KMS-11 (cell line): Measurements from ENCODE around the gene FOLR2.

Experiments
- H2AFZ ChIP-seq: fragments of 200-600 bp; sonication (generic); 2 replicates; pipeline ENCODE4 v1.6.1; 2016; ENCODE audit warnings: antibody characterized with exemption, mixed run types, low read depth
- H3K27ac ChIP-seq: fragments of 200-600 bp; sonication (generic); 2 replicates; pipeline ENCODE4 v1.6.1; 2016; ENCODE audit warnings: mild to moderate bottlenecking, mixed run types
- H3K27me3 ChIP-seq: fragments of 200-600 bp; sonication (generic); 2 replicates; pipeline ENCODE4 v1.6.1; 2017; ENCODE audit warnings: mild to moderate bottlenecking, low read depth, mixed run types, moderate library complexity; ENCODE audit not compliant: insufficient read depth
- H3K36me3 ChIP-seq: fragments of 200-600 bp; sonication (generic); 2 replicates; pipeline ENCODE4 v1.6.1; 2017; ENCODE audit warnings: mild to moderate bottlenecking, mixed run types; ENCODE audit not compliant: insufficient read depth
- H3K4me1 ChIP-seq: fragments of 200-600 bp; sonication (generic); 2 replicates; pipeline ENCODE4 v1.6.1; 2016; ENCODE audit warnings: mild to moderate bottlenecking, low read depth, mixed run types; ENCODE audit not compliant: poor library complexity, severe bottlenecking
- H3K4me2 ChIP-seq: fragments of 200-600 bp; sonication (generic); 2 replicates; pipeline ENCODE4 v1.7.0; 2016; ENCODE audit warnings: mild to moderate bottlenecking, mixed run types
- H3K4me3 ChIP-seq: fragments of 200-600 bp; sonication (generic); IDR thresholded peaks from 2 replicates; pipeline ENCODE4 v1.6.1; 2017; ENCODE audit warnings: low read depth, low read length, mixed read lengths; ENCODE audit not compliant: insufficient read depth
- H3K79me2 ChIP-seq: fragments of 200-600 bp; sonication (generic); 2 replicates; pipeline ENCODE4 v1.6.1; 2016; ENCODE audit warnings: low read depth, mixed run types; ENCODE audit not compliant: insufficient read depth
- H3K9ac ChIP-seq: fragments of 200-600 bp; sonication (generic); 2 replicates; pipeline ENCODE4 v1.6.1; 2016; ENCODE audit warnings: mild to moderate bottlenecking, mixed run types
- H4K20me1 ChIP-seq: fragments of 200-600 bp; sonication (generic); 2 replicates; pipeline ENCODE4 v1.6.1; 2016; ENCODE audit warnings: mild to moderate bottlenecking, mixed run types; ENCODE audit not compliant: insufficient read depth
- TF ChIP-seq, protein P1 (sequence below): fragments of 200-600 bp; sonication (generic); conservative IDR thresholded peaks from 2 replicates; pipeline ENCODE4 v1.6.1; 2017; ENCODE audit warnings: low read depth, mild to moderate bottlenecking, antibody characterized with exemption, low read length, moderate library complexity, mixed read lengths

The FOLR2 gene

DNA sequence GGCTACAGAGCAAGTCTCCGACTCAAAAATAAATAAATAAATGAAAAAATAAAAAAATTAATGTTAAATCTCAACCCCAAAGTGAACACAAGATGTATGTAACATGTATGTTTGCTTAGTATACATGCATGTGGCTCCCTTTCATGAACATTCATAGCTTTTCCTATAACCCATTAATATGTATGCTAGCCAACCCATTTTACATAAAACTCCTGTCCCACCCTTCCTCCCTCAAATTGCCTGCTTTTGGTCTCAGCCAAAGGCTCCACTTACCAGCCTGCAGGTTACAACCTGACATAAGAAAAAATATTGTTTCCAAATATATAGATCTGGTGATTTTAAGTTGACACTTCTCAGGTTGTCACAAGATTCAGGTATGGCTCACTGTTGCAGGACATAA lies 28.3 kb upstream of the FOLR2 start:
- no peak overlapping the region for H3K27ac ChIP-seq
- H3K9ac ChIP-seq: no peak overlapping the region
- no peaks in the 10 kb centered on the region for H3K79me2 ChIP-seq
- TF ChIP-seq, protein P1, sequence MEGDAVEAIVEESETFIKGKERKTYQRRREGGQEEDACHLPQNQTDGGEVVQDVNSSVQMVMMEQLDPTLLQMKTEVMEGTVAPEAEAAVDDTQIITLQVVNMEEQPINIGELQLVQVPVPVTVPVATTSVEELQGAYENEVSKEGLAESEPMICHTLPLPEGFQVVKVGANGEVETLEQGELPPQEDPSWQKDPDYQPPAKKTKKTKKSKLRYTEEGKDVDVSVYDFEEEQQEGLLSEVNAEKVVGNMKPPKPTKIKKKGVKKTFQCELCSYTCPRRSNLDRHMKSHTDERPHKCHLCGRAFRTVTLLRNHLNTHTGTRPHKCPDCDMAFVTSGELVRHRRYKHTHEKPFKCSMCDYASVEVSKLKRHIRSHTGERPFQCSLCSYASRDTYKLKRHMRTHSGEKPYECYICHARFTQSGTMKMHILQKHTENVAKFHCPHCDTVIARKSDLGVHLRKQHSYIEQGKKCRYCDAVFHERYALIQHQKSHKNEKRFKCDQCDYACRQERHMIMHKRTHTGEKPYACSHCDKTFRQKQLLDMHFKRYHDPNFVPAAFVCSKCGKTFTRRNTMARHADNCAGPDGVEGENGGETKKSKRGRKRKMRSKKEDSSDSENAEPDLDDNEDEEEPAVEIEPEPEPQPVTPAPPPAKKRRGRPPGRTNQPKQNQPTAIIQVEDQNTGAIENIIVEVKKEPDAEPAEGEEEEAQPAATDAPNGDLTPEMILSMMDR: no peak
- H3K4me2 ChIP-seq: no peak overlapping the region
- no peak overlapping the region for H2AFZ ChIP-seq
- no peak overlapping the region for H3K4me3 ChIP-seq
- no peaks in the 10 kb centered on the region for H3K4me1 ChIP-seq
- H3K36me3 ChIP-seq: no peaks in the 10 kb centered on the region
- H4K20me1 ChIP-seq: no peaks in the 10 kb centered on the region
- H3K27me3 ChIP-seq: no peaks in the 10 kb centered on the region

DNA sequence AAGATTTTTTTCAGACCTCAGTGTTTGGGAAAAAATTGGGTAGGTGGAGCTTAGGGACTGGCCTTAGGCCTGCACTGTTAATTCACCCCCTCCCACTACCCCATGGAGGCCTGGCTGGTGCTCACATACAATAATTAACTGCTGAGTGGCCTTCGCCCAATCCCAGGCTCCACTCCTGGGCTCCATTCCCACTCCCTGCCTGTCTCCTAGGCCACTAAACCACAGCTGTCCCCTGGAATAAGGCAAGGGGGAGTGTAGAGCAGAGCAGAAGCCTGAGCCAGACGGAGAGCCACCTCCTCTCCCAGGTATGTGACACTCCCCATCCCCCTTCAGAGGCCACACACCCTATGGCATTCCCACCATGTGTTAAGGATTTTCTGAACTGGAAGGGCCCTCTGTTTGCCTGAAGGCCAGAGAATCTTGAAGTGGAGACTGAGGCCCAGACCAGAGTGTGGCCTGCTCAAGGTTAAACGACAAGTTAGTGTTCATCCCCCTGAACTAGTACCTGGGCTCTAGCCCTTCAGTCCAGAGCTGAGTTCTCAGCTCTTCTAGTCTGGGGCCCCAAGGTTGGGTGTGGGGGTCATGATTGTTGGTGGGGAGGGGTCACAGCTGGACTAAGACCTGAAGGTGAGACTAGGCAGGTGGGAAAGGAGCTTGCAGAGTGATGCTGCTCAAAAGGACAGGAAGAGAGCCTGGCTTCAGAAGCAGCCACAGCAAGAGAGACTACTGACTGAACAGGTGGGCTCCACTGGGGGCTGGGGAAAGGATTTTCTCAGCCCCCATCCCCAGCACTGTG lies 26.9 kb upstream of the FOLR2 start:
- TF ChIP-seq, protein P1: no peak
- no peak overlapping the region for H2AFZ ChIP-seq
- H3K36me3 ChIP-seq: no peaks in the 10 kb centered on the region
- no peaks in the 10 kb centered on the region for H3K4me1 ChIP-seq
- no peaks in the 10 kb centered on the region for H3K79me2 ChIP-seq
- no peaks in the 10 kb centered on the region for H4K20me1 ChIP-seq
- no peak overlapping the region for H3K9ac ChIP-seq
- H3K27ac ChIP-seq: no peak overlapping the region
- H3K27me3 ChIP-seq: no peaks in the 10 kb centered on the region
- H3K4me2 ChIP-seq: no peak overlapping the region
- no peak overlapping the region for H3K4me3 ChIP-seq

DNA sequence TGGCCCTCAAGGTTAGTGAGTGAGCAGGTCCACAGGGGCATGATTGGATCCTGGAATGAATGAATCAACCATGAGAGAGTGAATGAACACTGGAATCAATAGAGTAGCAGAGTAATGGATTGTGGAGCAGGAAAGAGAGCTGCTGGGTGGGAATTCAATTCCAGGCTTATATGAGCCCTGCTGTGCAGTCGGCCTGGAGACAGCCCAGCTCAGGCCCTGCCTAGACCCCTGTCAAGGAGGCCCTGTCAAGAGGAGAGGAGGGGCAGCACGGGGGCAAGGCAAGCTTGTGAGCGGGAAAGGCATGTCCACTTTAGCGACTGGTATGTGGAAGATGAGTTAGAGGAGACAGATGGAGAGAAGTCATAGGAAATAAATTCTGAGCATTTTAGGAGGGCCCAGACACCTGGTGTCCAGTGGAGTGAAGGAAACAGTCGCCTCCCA lies 25.9 kb upstream of the FOLR2 start:
- no peaks in the 10 kb centered on the region for H4K20me1 ChIP-seq
- H3K27ac ChIP-seq: no peak overlapping the region
- no peak overlapping the region for H2AFZ ChIP-seq
- H3K4me3 ChIP-seq: no peak overlapping the region
- no peaks in the 10 kb centered on the region for H3K27me3 ChIP-seq
- H3K9ac ChIP-seq: no peak overlapping the region
- TF ChIP-seq, protein P1: no peak
- H3K4me1 ChIP-seq: no peaks in the 10 kb centered on the region
- no peak overlapping the region for H3K4me2 ChIP-seq
- no peaks in the 10 kb centered on the region for H3K79me2 ChIP-seq
- no peaks in the 10 kb centered on the region for H3K36me3 ChIP-seq

DNA sequence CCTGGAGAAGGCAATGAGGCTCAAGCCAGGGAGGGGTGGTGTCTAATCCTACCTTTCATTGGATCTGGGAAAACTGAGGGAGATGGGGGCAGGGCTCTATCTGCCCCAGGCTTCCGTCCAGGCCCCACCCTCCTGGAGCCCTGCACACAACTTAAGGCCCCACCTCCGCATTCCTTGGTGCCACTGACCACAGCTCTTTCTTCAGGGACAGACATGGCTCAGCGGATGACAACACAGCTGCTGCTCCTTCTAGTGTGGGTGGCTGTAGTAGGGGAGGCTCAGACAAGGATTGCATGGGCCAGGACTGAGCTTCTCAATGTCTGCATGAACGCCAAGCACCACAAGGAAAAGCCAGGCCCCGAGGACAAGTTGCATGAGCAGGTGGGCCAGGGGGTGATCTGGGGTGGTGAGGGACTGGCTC lies 24.6 kb upstream of the FOLR2 start, which contains the start of gene FOLR1:
TSS of gene FOLR1 (plus strand) at position 180 of the 421 bp plus-strand sequence. CDS start at position 214, 34 bp downstream.
- H4K20me1 ChIP-seq: no peaks in the 10 kb centered on the region
- no peaks in the 10 kb centered on the region for H3K27me3 ChIP-seq
- TF ChIP-seq, protein P1: no peak
- no peak within 1 kb of the TSS for H3K9ac ChIP-seq
- H3K27ac ChIP-seq: no peak within 1 kb of the TSS
- H3K4me2 ChIP-seq: no peak within 1 kb of the TSS
- H3K36me3 ChIP-seq: no peaks in the 10 kb centered on the region
- no peak within 1 kb of the TSS for H2AFZ ChIP-seq
- no peaks in the 10 kb centered on the region for H3K79me2 ChIP-seq
- no peaks in the 10 kb centered on the region for H3K4me1 ChIP-seq
- no peak within 1 kb of the TSS for H3K4me3 ChIP-seq
